ENCODE results near the gene CMSS1. TPM values are rescaled to one million over a fixed set of nuclear protein-coding genes. Genes with fewer than 3 reads are reported as not detected.

Gene CMSS1
- total RNA-seq, 6 experiments from 2014 or later = 10.1 to 14.6 (median 11.6) TPM

DNA sequence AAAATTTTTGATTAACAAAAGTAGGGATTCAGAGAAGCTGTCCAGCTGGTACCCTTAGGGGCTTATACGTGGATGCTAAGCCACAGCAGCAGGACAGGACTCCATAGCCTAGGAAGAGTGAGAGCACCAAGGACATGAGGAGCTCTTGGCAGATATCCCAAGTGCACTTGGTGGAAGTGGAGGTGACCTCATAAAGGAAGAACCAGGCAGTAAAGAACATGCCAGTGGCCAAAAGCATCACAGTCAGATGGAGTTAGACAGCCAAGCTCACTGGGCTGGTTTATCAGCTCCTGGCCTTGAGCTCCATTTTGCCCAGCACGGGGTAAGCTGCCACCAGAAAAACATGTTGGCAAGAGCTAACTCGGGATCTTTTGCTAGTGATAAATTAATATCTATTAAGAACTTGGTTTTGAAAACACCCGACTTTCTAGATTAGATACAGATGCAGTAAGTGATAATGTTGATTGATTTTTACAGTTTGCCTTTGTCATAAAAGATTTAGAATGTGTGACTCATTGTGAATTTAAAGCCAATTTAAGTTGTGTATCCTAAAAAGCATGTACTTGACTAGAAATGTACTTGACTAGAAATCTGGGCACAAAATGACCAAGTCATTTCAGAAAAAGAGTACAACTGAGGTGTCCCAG is 108.0 kb downstream of the CMSS1 start:
- Histone ChIP-seq H3K36me3 (no peaks in the 10 kb centered on the region), H3K4me1 (peaks cover 0 to 7% (median 3%) of the 10 kb centered on the region in 4 donors), H3K27me3 (no peaks in the 10 kb centered on the region), H3K4me3 (no peak overlapping the region), H3K9me3 (no peaks in the 10 kb centered on the region), H3K27ac (no peak overlapping the region)
- intact Hi-C loops (cut with DNase I) = no loop called here
- TF ChIP-seq, protein P1, sequence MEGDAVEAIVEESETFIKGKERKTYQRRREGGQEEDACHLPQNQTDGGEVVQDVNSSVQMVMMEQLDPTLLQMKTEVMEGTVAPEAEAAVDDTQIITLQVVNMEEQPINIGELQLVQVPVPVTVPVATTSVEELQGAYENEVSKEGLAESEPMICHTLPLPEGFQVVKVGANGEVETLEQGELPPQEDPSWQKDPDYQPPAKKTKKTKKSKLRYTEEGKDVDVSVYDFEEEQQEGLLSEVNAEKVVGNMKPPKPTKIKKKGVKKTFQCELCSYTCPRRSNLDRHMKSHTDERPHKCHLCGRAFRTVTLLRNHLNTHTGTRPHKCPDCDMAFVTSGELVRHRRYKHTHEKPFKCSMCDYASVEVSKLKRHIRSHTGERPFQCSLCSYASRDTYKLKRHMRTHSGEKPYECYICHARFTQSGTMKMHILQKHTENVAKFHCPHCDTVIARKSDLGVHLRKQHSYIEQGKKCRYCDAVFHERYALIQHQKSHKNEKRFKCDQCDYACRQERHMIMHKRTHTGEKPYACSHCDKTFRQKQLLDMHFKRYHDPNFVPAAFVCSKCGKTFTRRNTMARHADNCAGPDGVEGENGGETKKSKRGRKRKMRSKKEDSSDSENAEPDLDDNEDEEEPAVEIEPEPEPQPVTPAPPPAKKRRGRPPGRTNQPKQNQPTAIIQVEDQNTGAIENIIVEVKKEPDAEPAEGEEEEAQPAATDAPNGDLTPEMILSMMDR (IDR thresholded peaks at IDR 0.05) = no peak
- TF ChIP-seq POLR2A (IDR thresholded peaks at IDR 0.05) = no peak
- ATAC-seq = peak in 1 of 4 donors; percentile 10
- no peak for DNase-seq
- WGBS (ENCODE audit: insufficient coverage, low coverage, low lambda C conversion rate, missing lambda C conversion rate) = 66% methylated on average over 4 of the region's 4 CpGs

DNA sequence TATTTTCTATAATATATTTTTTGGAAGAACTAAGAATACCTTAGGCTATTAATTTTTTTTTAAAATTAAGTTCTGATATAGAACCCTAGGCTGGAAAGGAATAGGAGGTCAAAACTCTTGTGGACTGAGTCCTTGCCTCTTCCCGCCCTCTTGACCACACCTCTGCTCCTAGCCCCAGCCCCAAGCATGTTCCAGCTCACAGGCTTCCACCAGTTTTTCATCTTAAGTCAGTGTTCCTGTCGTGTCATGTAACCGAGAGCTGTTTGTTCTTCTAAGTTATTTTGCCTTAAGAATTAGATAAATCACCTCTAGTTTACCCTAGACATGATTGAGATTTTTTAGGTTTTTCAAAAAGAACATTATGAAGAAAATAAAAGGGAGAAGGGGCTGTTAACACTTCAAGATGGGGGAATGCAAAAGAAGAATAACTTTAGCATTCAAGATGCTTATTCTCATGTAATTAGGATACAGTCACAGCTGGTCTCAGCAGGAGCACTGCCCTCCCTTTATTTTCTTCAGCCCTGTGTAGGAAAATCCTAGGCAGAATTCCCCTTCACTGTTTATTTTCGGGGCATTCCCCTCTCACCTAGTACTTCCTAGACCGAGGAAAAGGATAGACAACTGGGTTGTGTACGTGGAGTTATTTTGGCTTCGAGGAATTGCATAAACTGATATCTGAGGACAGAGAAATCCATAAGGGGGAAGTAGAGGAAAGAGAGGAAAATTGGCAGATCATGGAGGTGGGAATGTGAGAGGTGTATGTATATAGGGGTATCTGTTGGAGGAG is 110.2 kb downstream of the CMSS1 start:
- no peak overlapping the region for H3K4me3 ChIP-seq
- intact Hi-C loops (cut with DNase I) = no loop called here
- H3K36me3 ChIP-seq = no peaks in the 10 kb centered on the region
- H3K27ac ChIP-seq = no peak overlapping the region
- H3K27me3 ChIP-seq = no peaks in the 10 kb centered on the region
- peak in 1 of 4 donors; percentile 66 for ATAC-seq
- no peak for DNase-seq
- H3K9me3 ChIP-seq = no peaks in the 10 kb centered on the region
- WGBS (ENCODE audit: insufficient coverage, low coverage, low lambda C conversion rate, missing lambda C conversion rate) = 65% methylated on average over 7 of the region's 7 CpGs
- TF ChIP-seq, protein P1 (IDR thresholded peaks at IDR 0.05) = no peak
- TF ChIP-seq POLR2A (IDR thresholded peaks at IDR 0.05) = no peak
- H3K4me1 ChIP-seq = no peaks in the 10 kb centered on the region

GRCh38 chr3:99928771-99929744 is 111.4 kb downstream of the CMSS1 start:
- DNase-seq = no peak
- intact Hi-C loops (cut with DNase I) = no loop called here
- no peaks in the 10 kb centered on the region for H3K4me1 ChIP-seq
- 79% methylated on average over 7 of the region's 7 CpGs for WGBS (ENCODE audit: insufficient coverage, low coverage, low lambda C conversion rate, missing lambda C conversion rate)
- no peaks in the 10 kb centered on the region for H3K36me3 ChIP-seq
- no peak overlapping the region for H3K4me3 ChIP-seq
- ATAC-seq = no peak
- no peaks in the 10 kb centered on the region for H3K9me3 ChIP-seq
- no peak for TF ChIP-seq POLR2A (IDR thresholded peaks at IDR 0.05)
- TF ChIP-seq, protein P1 (IDR thresholded peaks at IDR 0.05) = peak in 1 of 4 donors; percentile 4
- H3K27ac ChIP-seq = no peak overlapping the region
- no peaks in the 10 kb centered on the region for H3K27me3 ChIP-seq

GRCh38 chr3:99929745-99930139 is 112.1 kb downstream of the CMSS1 start:
- H3K27ac ChIP-seq = no peak overlapping the region
- 72% methylated on average over 3 of the region's 3 CpGs for WGBS (ENCODE audit: insufficient coverage, low coverage, low lambda C conversion rate, missing lambda C conversion rate)
- TF ChIP-seq, protein P1 (IDR thresholded peaks at IDR 0.05) = no peak
- no peak for TF ChIP-seq POLR2A (IDR thresholded peaks at IDR 0.05)
- H3K4me1 ChIP-seq = peaks cover 0 to 1% (median 0%) of the 10 kb centered on the region in 4 donors
- no peak for ATAC-seq
- H3K9me3 ChIP-seq = no peaks in the 10 kb centered on the region
- intact Hi-C loops (cut with DNase I) = no loop called here
- H3K36me3 ChIP-seq = no peaks in the 10 kb centered on the region
- no peak for DNase-seq
- H3K4me3 ChIP-seq = no peak overlapping the region
- H3K27me3 ChIP-seq = no peaks in the 10 kb centered on the region

Data from right lobe of liver (tissue), 6 donors.